OCI-LY7 (cell line): ENCODE data around the gene PLA2G2D. TPM values are rescaled to one million over a fixed set of nuclear protein-coding genes. Genes with fewer than 3 reads are reported as not detected.

Experiments used
- BruUV-seq: library from RNA; stranded (reverse); fragments of 400-500 nt; replicated peaks from 2 replicates; lab custom pipeline; 2021; lab: Mats Ljungman, UMichigan
- CTCF ChIA-PET: fragments of 300-600 bp; sonication (Branson Sonifier 250); formaldehyde crosslinking; loops from one replicate; lab custom pipeline; 2022; ENCODE audit warnings: antibody characterized with exemption; ENCODE audit not compliant: unreplicated experiment; lab: Charles Lee
- POLR2A ChIA-PET: fragments of 300-600 bp; sonication (Branson Sonifier 250); formaldehyde crosslinking; loops from one replicate; lab custom pipeline; 2022; ENCODE audit warnings: antibody characterized with exemption; lab: Charles Lee
- DNase-seq: peaks from one replicate; pipeline ENCODE4 v3.0.0-alpha.2; 2015; ENCODE audit warnings: low spot score
- H2AFZ ChIP-seq: fragments of 200-600 bp; sonication (generic), shearing (Covaris generic); 2 replicates; pipeline ENCODE4 v1.6.1; 2014; ENCODE audit warnings: mild to moderate bottlenecking, antibody characterized with exemption, low read length, moderate library complexity
- H3K27ac ChIP-seq: fragments of 200-600 bp; sonication (generic); 2 replicates; pipeline ENCODE4 v1.5.1; 2014; ENCODE audit warnings: mixed run types, low read depth, mild to moderate bottlenecking, moderate library complexity, low read length, inconsistent platforms; ENCODE audit not compliant: poor library complexity, severe bottlenecking
- H3K36me3 ChIP-seq: fragments of 200-600 bp; sonication (generic); 2 replicates; pipeline ENCODE4 v1.6.1; 2014; ENCODE audit warnings: mild to moderate bottlenecking, antibody characterized with exemption, low read length, moderate library complexity, mixed read lengths; ENCODE audit not compliant: insufficient read depth
- H3K4me1 ChIP-seq: fragments of 200-600 bp; sonication (generic); 2 replicates; pipeline ENCODE4 v1.5.1; 2014; ENCODE audit warnings: mild to moderate bottlenecking, low read length; ENCODE audit not compliant: insufficient read depth, poor library complexity, severe bottlenecking
- H3K4me2 ChIP-seq: fragments of 200-600 bp; sonication (generic); 2 replicates; pipeline ENCODE4 v1.6.1; 2014; ENCODE audit warnings: mild to moderate bottlenecking, low read length
- H3K4me3 ChIP-seq: fragments of 200-600 bp; sonication (generic); 2 replicates; pipeline ENCODE4 v1.5.1; 2014; ENCODE audit warnings: mild to moderate bottlenecking, low read depth, low read length; ENCODE audit not compliant: poor library complexity, severe bottlenecking
- H3K79me2 ChIP-seq: fragments of 200-600 bp; sonication (generic); 2 replicates; pipeline ENCODE4 v1.6.1; 2016; ENCODE audit warnings: low read depth, mild to moderate bottlenecking, low read length, moderate library complexity, mixed read lengths; ENCODE audit not compliant: insufficient read depth
- H3K9me2 ChIP-seq: fragments of 200-600 bp; sonication (generic); 2 replicates; pipeline ENCODE4 v1.6.1; 2016; ENCODE audit warnings: mild to moderate bottlenecking, low read length, mixed read lengths; ENCODE audit not compliant: insufficient read depth
- H3K9me3 ChIP-seq: fragments of 200-600 bp; sonication (generic); 2 replicates; pipeline ENCODE4 v1.6.1; 2014; ENCODE audit warnings: mild to moderate bottlenecking, mixed run types, low read length, mixed read lengths
- H4K20me1 ChIP-seq: fragments of 200-600 bp; sonication (generic); 2 replicates; pipeline ENCODE4 v1.6.1; 2014; ENCODE audit warnings: mild to moderate bottlenecking, antibody characterized with exemption, low read length, moderate library complexity, mixed read lengths; ENCODE audit not compliant: insufficient read depth
- EZH2phosphoT487 ChIP-seq: fragments of 200-600 bp; sonication (generic); IDR thresholded peaks from 2 replicates; pipeline ENCODE4 v1.6.1; 2018; ENCODE audit warnings: low read depth, borderline replicate concordance, mild to moderate bottlenecking, mixed run types, antibody characterized with exemption, low read length, moderate library complexity, mixed read lengths
- intact Hi-C: fragments of 100-400 bp; cut with micrococcal nuclease; formaldehyde crosslinking; loops from one replicate; pipeline ENCODE4 v1.10.0; 2022; ENCODE audit not compliant: unreplicated experiment
- total RNA-seq, 2 experiments: library from RNA; depleted of rRNA in 1 of 2; stranded (reverse); fragments of >200 nt in 1 of 2; shearing (Covaris generic) in 1 of 2; gene quantifications; 2 replicates each; pipeline ENCODE4 v1.2.3, GENCODE V29; 2014 to 2022
- TF ChIP-seq, protein P1 (sequence below): fragments of 200-600 bp; sonication (generic); conservative IDR thresholded peaks from 2 replicates; pipeline ENCODE4 v1.5.1; 2014; ENCODE audit warnings: mild to moderate bottlenecking, antibody characterized with exemption, low read length, moderate library complexity, mixed read lengths

PLA2G2D gene
- total RNA-seq, 2 experiments from 2014 or later = not detected

DNA sequence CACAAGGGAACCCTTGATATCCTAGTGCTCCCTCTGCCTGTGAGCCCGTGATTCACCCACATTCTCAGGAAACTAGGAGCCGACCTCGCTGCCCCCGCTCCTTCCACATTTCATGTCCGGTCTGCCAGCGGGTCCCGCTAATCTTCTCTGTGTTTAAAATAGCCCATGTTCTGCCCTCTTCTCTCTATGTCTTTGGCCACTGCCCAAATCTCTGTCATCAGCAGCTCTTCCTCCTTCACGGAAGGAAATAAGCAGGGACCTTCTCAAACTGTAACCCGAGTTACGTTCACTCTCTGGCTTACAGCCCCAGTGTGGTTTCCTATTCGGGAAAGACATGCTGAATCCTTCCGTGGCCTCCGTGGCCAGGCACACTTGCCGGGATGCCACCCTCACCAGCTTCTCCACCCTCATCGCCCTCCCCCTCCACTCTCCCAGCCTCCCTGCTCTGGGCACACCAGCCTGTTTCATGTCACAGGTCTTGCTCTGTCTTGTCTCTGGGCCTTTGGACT, 45.4 kb upstream of the PLA2G2D start:
- ChIA-PET POLR2A (interaction anchor here (1.0 to 1.4 kb wide), 2 partner anchors 15 to 16 kb away, joined by 3 read pairs; no protein-coding TSS in a partner anchor), CTCF (no interaction called here)
- Histone ChIP-seq H3K4me1 (peaks cover 32% of the 10 kb centered on the region), H3K4me3 (no peak overlapping the region), H3K4me2 (no peak overlapping the region), H2AFZ (no peak overlapping the region), H4K20me1 (no peaks in the 10 kb centered on the region), H3K9me2 (no peaks in the 10 kb centered on the region), H3K79me2 (no peaks in the 10 kb centered on the region), H3K9me3 (peaks cover 11% of the 10 kb centered on the region; the same call in 1 of the 2 replicates), H3K27ac (no peak overlapping the region), H3K36me3 (no peaks in the 10 kb centered on the region)
- BruUV-seq = no TSS peak
- no peak for DNase-seq
- intact Hi-C loops = loop anchor here (1.0 kb wide), 1 partner anchor 31 kb away; no protein-coding TSS in a partner anchor
- TF ChIP-seq EZH2phosphoT487 = no peak
- TF ChIP-seq, protein P1, sequence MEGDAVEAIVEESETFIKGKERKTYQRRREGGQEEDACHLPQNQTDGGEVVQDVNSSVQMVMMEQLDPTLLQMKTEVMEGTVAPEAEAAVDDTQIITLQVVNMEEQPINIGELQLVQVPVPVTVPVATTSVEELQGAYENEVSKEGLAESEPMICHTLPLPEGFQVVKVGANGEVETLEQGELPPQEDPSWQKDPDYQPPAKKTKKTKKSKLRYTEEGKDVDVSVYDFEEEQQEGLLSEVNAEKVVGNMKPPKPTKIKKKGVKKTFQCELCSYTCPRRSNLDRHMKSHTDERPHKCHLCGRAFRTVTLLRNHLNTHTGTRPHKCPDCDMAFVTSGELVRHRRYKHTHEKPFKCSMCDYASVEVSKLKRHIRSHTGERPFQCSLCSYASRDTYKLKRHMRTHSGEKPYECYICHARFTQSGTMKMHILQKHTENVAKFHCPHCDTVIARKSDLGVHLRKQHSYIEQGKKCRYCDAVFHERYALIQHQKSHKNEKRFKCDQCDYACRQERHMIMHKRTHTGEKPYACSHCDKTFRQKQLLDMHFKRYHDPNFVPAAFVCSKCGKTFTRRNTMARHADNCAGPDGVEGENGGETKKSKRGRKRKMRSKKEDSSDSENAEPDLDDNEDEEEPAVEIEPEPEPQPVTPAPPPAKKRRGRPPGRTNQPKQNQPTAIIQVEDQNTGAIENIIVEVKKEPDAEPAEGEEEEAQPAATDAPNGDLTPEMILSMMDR = no peak

DNA sequence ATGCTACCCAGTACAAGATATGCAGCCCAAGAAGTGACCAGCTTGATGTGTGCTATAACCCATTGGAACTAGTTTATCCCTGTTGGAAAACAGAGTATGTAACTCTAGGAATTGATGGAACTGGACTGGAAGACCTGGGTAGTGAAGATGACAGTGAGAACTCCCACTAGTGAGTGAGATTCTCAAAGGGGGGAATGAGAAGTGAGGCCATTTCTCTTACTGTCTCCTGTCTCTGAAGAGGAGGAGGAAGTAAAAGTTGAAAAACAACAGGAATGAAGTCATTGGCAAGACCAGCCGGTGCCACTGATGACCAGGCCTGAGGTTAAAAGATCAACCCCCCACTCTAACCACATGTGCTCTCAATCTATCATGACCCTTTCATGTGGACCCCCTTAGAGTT, 40.7 kb upstream of the PLA2G2D start:
- no peak overlapping the region for H2AFZ ChIP-seq
- H3K4me2 ChIP-seq = no peak overlapping the region
- peak; percentile 58 for DNase-seq
- H4K20me1 ChIP-seq = no peaks in the 10 kb centered on the region
- ChIA-PET CTCF (no interaction called here), POLR2A (no interaction called here)
- H3K79me2 ChIP-seq = no peaks in the 10 kb centered on the region
- H3K9me3 ChIP-seq = peaks cover 13% of the 10 kb centered on the region; the same call in 1 of the 2 replicates
- TF ChIP-seq, protein P1 = no peak
- no peak for TF ChIP-seq EZH2phosphoT487
- no peak overlapping the region for H3K27ac ChIP-seq
- H3K4me3 ChIP-seq = no peak overlapping the region
- H3K4me1 ChIP-seq = no peaks in the 10 kb centered on the region
- no peaks in the 10 kb centered on the region for H3K9me2 ChIP-seq
- no peaks in the 10 kb centered on the region for H3K36me3 ChIP-seq
- intact Hi-C loops = no loop called here
- no TSS peak for BruUV-seq

DNA sequence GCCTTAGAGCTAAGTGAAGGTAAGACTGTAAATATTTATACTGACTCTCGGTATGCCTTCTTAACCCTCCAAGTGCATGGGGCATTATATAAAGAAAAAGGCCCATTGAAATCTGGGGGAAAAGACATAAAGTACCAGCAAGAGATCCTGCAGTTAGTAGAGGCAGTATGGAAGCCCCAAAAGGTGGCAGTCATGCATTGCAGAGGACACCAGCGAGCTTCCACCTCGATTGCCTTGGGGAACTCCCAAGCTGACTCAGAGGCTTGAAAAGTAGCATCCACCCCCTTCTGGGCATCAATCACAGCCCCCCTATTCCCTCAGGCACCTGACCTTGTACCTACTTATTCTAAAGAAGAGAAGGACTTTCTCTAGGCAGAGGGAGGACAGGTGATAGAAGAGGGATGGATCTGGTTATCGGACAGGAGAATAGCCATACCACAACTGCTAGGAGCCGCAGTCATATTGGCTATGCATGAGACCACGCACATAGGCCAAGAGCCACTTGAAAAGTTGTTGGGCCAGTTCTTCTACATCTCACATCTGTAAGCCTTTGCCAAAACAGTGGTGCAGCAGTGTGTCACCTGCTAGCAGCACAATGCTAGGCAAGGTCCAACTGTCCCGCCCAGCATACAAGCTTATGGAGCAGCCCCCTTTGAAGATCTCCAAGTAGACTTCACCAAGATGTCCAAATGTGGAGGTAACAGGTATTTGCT, 39.2 kb upstream of the PLA2G2D start:
- Histone ChIP-seq H3K79me2 (no peaks in the 10 kb centered on the region), H3K9me2 (no peaks in the 10 kb centered on the region), H3K4me2 (no peak overlapping the region), H3K4me3 (no peak overlapping the region), H3K4me1 (no peaks in the 10 kb centered on the region), H3K27ac (no peak overlapping the region), H3K36me3 (no peaks in the 10 kb centered on the region), H4K20me1 (no peaks in the 10 kb centered on the region), H2AFZ (no peak overlapping the region), H3K9me3 (peaks cover 13% of the 10 kb centered on the region; the same call in 1 of the 2 replicates)
- ChIA-PET CTCF (no interaction called here), POLR2A (interaction anchor here (0.6 kb wide), 1 partner anchor 40 kb away, joined by 3 read pairs; no protein-coding TSS in a partner anchor)
- BruUV-seq = no TSS peak
- no peak for TF ChIP-seq EZH2phosphoT487
- TF ChIP-seq, protein P1 = 0 out of 2 replicates have a peak, but pooled peaks have one; percentile 15
- DNase-seq = no peak
- intact Hi-C loops = no loop called here
